BJ (cell line): Measurements from ENCODE around the gene AURKAIP1. TPM values are rescaled to one million over a fixed set of nuclear protein-coding genes. Genes with fewer than 3 reads are reported as not detected.

Experiments
- CTCF ChIA-PET: fragments of 350-600 bp; formaldehyde crosslinking; extraction: SDS; loops from one replicate; lab custom pipeline; 2021; ENCODE audit warnings: antibody characterized with exemption, inconsistent platforms; lab: Yijun Ruan, JAX
- POLR2A ChIA-PET: fragments of 300-600 bp; sonication (Branson Sonifier 250); formaldehyde crosslinking; extraction: SDS; loops from one replicate; lab custom pipeline; 2021; ENCODE audit warnings: antibody characterized with exemption; lab: Charles Lee
- DNase-seq: peaks from one replicate; pipeline ENCODE4 v3.0.0-alpha.2; 2011; ENCODE audit warnings: low read depth
- H3K27me3 ChIP-seq: 2 replicates; pipeline ENCODE4 v1.6.0; 2011; ENCODE audit warnings: low read length; ENCODE audit not compliant: control insufficient read depth, insufficient read depth
- H3K36me3 ChIP-seq: 2 replicates; pipeline ENCODE4 v1.5.1; 2011; ENCODE audit warnings: low read length; ENCODE audit not compliant: control insufficient read depth, insufficient read depth
- H3K4me3 ChIP-seq: 2 replicates; pipeline ENCODE4 v1.5.1; 2011; ENCODE audit warnings: low read depth, mild to moderate bottlenecking, control low read depth, low read length
- polyA plus RNA-seq: library from polyadenylated mRNA; depleted of rRNA; stranded (reverse); fragments of >200 nt; gene quantifications from 2 replicates; pipeline ENCODE4 v1.2.3, GENCODE V29; 2011
- TF ChIP-seq, protein P1 (sequence below): IDR thresholded peaks from 2 replicates; pipeline ENCODE4 v1.5.1; 2011; ENCODE audit warnings: low read depth, mild to moderate bottlenecking, control low read depth, inconsistent platforms, low read length, moderate library complexity; ENCODE audit not compliant: insufficient read depth

Gene AURKAIP1
- polyA plus RNA-seq, 1 experiment: 97.8 TPM

DNA sequence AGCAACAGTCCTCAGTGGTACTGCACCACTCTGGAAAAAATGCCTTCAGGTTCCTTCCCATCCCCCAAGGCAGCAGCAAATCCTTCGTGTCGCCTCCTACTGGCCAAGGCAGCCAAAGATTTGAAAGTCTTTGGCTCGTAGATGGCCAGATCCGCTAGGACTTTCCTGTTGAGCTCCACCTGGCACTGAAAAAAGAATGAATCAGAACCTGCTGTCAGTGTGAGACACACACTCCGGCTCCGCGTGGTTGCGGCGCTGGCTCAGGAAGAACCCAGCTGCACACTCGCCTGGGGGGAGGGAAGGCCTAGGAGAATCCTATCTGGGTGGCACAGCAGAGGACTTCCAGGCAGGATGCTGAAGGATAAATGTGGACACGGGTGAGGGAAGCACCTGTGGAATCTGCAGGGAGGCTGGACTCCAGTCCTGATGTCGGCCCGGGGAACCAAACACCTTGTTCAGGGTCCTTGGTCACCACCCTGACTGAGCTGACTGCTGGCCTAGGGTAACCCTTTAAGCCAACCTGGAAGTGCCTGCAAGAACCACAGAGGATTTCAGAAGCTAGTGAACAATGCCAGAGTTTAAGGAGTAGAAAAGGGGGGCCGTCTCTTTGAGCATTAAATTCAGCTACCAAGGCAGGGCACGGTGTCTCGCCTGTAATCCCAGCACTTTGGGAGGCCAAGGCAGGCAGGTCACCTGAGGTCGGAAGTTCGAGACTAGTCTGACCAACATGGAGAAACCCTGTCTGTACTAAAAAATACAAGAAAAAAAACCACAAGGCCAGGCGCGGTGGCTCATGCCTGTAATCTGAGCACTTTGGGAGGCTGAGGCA, 27.3 kb upstream of the AURKAIP1 start:
- ChIA-PET CTCF (interaction anchor here (0.7 kb wide), 1 partner anchor 24 kb away, joined by 4 read pairs; no protein-coding TSS in a partner anchor), POLR2A (no interaction called here)
- H3K36me3 ChIP-seq: peaks cover 31% of the 10 kb centered on the region
- no peak overlapping the region for H3K4me3 ChIP-seq
- H3K27me3 ChIP-seq: no peaks in the 10 kb centered on the region
- no peak for DNase-seq
- TF ChIP-seq, protein P1, sequence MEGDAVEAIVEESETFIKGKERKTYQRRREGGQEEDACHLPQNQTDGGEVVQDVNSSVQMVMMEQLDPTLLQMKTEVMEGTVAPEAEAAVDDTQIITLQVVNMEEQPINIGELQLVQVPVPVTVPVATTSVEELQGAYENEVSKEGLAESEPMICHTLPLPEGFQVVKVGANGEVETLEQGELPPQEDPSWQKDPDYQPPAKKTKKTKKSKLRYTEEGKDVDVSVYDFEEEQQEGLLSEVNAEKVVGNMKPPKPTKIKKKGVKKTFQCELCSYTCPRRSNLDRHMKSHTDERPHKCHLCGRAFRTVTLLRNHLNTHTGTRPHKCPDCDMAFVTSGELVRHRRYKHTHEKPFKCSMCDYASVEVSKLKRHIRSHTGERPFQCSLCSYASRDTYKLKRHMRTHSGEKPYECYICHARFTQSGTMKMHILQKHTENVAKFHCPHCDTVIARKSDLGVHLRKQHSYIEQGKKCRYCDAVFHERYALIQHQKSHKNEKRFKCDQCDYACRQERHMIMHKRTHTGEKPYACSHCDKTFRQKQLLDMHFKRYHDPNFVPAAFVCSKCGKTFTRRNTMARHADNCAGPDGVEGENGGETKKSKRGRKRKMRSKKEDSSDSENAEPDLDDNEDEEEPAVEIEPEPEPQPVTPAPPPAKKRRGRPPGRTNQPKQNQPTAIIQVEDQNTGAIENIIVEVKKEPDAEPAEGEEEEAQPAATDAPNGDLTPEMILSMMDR: peak; percentile 70

DNA sequence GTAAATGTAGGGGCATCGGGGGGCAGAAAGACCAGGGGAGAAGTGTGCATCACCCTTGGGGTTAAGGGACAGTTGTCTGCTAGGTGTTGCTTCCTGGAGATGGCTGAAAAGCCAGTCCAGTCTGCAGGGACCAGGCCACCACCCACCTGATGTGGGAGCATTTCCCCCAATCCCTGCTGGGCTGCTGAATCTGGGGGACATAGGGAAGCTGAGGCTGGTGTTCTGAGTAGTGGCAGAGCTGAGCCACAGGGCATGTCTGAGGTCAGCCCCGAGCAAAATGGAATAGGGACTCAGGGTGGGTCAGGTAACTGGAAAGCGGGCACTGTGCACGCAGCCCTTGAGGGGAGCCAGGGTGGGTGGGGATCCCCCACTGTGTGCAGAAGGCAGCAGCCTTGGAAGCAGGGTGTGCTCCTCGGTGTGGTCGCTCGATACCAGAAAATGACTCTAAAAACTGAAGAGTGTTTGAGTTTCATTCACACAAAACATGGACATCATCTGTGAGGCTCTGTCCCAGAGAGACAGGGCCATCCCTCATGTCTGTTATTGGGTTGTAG, 26.5 kb upstream of the AURKAIP1 start:
- POLR2A ChIA-PET: no interaction called here
- DNase-seq: no peak
- no peaks in the 10 kb centered on the region for H3K27me3 ChIP-seq
- CTCF ChIA-PET: interaction anchor here (1.7 kb wide), 1 partner anchor 53 kb away, joined by 6 read pairs; no protein-coding TSS in a partner anchor
- TF ChIP-seq, protein P1: no peak
- no peak overlapping the region for H3K4me3 ChIP-seq
- peaks cover 34% of the 10 kb centered on the region for H3K36me3 ChIP-seq

DNA sequence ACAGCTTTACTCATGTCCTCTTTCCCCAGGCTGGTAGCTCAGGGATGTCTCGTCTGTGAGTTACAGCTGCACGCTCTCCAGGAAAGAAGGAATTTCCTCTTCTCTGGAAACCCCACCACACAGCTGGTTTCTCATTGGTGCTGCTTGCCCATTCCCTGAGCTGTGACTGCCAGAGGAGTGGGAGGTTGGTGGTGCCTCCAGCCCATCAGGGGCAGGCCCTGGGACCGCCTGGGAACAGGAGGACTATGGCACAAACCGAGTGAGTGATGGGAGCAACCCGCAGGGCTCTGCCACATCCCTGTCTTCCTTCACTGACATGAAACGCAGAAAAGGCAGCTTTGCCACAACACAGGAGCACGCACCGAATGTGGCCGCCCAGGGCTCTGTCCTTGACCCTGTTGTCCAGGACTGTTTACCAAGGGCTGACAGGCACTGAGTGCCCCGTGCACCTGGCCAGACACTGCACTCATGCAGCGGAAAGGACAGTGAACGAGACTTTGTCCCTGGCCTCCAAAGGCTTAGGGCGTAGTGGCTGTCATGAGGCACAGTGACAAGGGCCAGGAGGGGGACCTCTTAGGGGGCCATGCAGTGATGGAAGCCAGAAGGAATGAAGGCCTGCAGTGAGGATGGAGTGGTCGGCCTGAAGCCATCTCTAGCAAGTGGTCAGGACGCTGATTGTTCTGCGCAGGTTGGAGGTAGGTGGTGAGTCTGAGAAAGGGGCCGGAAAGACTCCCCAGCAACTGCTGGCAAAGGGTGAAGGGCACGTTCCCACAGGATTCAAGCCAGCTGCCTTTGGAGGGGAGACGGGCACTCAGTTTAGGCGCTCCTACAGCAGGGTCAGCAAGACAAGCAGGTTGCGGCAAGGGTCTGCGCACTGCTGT, 25.8 kb upstream of the AURKAIP1 start:
- no peak for DNase-seq
- Histone ChIP-seq H3K36me3 (peaks cover 34% of the 10 kb centered on the region), H3K4me3 (peak overlapping the region; percentile 61), H3K27me3 (no peaks in the 10 kb centered on the region)
- TF ChIP-seq, protein P1: no peak
- CTCF ChIA-PET: interaction anchor here (0.8 to 1.7 kb wide), 5 partner anchors 10 to 105 kb away, joined by 3 to 6 read pairs (median 4); no protein-coding TSS in a partner anchor
- POLR2A ChIA-PET: interaction anchor here (0.7 kb wide), 1 partner anchor 33 kb away, joined by 3 read pairs; no protein-coding TSS in a partner anchor

DNA sequence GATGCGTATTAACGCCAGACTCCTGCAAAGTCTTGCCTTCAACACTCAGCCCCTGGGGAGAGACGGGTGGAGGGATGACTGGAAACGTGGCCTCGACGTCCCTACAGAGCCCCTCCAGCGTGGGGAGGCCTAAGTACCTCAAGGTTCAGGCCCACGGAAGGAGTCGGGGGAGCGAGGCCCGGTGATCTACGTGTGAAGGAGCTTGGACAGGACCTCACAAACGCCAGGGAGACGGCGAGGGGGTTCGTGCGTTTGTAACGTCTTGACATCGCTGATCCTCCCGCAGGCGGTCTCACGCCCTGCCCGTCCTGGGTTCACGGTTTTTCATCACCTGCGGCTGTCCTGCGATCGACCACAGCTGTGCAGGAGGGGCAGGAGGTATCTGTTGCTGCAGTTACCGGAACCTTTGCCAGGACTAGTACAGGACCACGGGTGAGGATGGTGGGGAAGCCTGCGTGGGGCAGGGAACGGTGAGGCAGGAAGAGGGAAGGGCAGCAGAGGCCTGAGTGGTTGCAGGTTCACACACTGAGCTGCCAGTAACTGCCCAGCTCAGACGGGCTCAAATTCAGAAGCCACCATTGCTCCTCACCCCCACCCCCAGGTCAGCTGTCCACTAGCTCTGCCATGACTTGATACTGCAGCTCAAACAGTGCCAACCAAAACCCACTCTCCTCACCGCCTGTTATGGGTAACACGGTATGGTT, 25.0 kb upstream of the AURKAIP1 start:
- CTCF ChIA-PET: interaction anchor here (0.8 to 1.7 kb wide), 6 partner anchors 9 to 106 kb away, joined by 3 to 6 read pairs (median 4); no protein-coding TSS in a partner anchor
- no peaks in the 10 kb centered on the region for H3K27me3 ChIP-seq
- H3K36me3 ChIP-seq: peaks cover 28% of the 10 kb centered on the region
- TF ChIP-seq, protein P1: no peak
- POLR2A ChIA-PET: interaction anchor here (0.6 to 0.7 kb wide), 3 partner anchors 25 to 33 kb away, joined by 3 to 6 read pairs (median 5); partner anchors contain the start of gene AURKAIP1
- no peak for DNase-seq
- peak overlapping the region; percentile 61 for H3K4me3 ChIP-seq
